UCSD-AML1 (cell line): ENCODE data around the gene STEAP4.
"Not testable (repeated sequence)": the region's sequence is repeated elsewhere in the genome, so short reads cannot be mapped to it uniquely, and the experiment has no call there.

Experiments
- DNase-seq: peaks from one replicate; lab custom pipeline; 2025; ENCODE audit not compliant: unreplicated experiment; lab: John Stamatoyannopoulos, UW

Gene STEAP4

GRCh38 chr7:88269586-88269985 lies 37.1 kb downstream of the STEAP4 start:
- DNase-seq, result no peak

- DNase-seq, result no peak
These were observed 37.8 kb downstream of the STEAP4 start for GRCh38 chr7:88268858-88269257.

GRCh38 chr7:88268051-88268450 lies 38.6 kb downstream of the STEAP4 start:
- DNase-seq, result no peak

GRCh38 chr7:88267421-88267820 lies 39.3 kb downstream of the STEAP4 start:
- no peak for DNase-seq

GRCh38 chr7:88264987-88265386 lies 41.7 kb downstream of the STEAP4 start:
- DNase-seq, result not testable (repeated sequence)

GRCh38 chr7:88262562-88262961 lies 44.1 kb downstream of the STEAP4 start:
- DNase-seq, result no peak

GRCh38 chr7:88260719-88261118 lies 46.0 kb downstream of the STEAP4 start:
- DNase-seq, result no peak

GRCh38 chr7:88259656-88260380 lies 46.9 kb downstream of the STEAP4 start:
- no peak for DNase-seq

- not testable (repeated sequence) for DNase-seq
These were observed 48.4 kb downstream of the STEAP4 start for GRCh38 chr7:88258296-88258695.

- DNase-seq, result no peak
These were observed 49.8 kb downstream of the STEAP4 start for GRCh38 chr7:88256906-88257305.

- DNase-seq, result no peak
These were observed 51.8 kb downstream of the STEAP4 start for GRCh38 chr7:88254721-88255424.

- DNase-seq, result no peak
These were observed 53.1 kb downstream of the STEAP4 start for GRCh38 chr7:88253640-88254039.

- DNase-seq, result no peak
These were observed 62.4 kb downstream of the STEAP4 start for GRCh38 chr7:88244258-88244657.

- DNase-seq, result no peak
These were observed 63.3 kb downstream of the STEAP4 start for GRCh38 chr7:88243345-88243909.

GRCh38 chr7:88239852-88240251 lies 66.8 kb downstream of the STEAP4 start:
- DNase-seq, result no peak

GRCh38 chr7:88233828-88234227 lies 72.9 kb downstream of the STEAP4 start:
- DNase-seq, result no peak

- no peak for DNase-seq
These were observed 76.0 kb downstream of the STEAP4 start for GRCh38 chr7:88230646-88231045.

- no peak for DNase-seq
These were observed 77.2 kb downstream of the STEAP4 start for GRCh38 chr7:88229302-88229995.

GRCh38 chr7:88226886-88227516 lies 79.7 kb downstream of the STEAP4 start:
- DNase-seq, result no peak

- DNase-seq, result no peak
These were observed 80.5 kb downstream of the STEAP4 start for GRCh38 chr7:88226201-88226600.

GRCh38 chr7:88224601-88225275 lies 82.0 kb downstream of the STEAP4 start:
- no peak for DNase-seq
